ENCODE results near the gene TTLL6.

DNA sequence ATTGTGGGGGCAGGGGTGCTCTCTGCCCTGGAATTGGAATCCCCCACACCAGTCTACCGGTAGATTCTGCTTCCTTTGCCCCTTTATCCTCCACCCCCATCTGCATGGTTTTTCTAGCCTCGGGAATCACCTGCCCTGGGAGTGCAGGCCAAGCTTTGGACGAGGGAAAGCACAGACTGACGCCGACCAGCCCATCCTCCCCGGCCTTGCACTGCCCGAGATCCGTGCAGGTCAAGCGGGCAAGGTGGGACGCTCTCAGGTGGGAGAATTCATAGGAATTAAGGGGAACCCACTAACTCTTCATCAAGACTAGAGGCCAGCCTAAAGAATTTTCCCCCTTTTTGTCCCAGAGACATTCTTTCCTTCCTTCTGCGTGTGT, 78.6 kb downstream of the TTLL6 start:
- TF ChIP-seq, protein P1, sequence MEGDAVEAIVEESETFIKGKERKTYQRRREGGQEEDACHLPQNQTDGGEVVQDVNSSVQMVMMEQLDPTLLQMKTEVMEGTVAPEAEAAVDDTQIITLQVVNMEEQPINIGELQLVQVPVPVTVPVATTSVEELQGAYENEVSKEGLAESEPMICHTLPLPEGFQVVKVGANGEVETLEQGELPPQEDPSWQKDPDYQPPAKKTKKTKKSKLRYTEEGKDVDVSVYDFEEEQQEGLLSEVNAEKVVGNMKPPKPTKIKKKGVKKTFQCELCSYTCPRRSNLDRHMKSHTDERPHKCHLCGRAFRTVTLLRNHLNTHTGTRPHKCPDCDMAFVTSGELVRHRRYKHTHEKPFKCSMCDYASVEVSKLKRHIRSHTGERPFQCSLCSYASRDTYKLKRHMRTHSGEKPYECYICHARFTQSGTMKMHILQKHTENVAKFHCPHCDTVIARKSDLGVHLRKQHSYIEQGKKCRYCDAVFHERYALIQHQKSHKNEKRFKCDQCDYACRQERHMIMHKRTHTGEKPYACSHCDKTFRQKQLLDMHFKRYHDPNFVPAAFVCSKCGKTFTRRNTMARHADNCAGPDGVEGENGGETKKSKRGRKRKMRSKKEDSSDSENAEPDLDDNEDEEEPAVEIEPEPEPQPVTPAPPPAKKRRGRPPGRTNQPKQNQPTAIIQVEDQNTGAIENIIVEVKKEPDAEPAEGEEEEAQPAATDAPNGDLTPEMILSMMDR (IDR thresholded peaks at IDR 0.05; ENCODE audit: low read depth, low read length, missing input control): no peak
- TF ChIP-seq, protein P2, sequence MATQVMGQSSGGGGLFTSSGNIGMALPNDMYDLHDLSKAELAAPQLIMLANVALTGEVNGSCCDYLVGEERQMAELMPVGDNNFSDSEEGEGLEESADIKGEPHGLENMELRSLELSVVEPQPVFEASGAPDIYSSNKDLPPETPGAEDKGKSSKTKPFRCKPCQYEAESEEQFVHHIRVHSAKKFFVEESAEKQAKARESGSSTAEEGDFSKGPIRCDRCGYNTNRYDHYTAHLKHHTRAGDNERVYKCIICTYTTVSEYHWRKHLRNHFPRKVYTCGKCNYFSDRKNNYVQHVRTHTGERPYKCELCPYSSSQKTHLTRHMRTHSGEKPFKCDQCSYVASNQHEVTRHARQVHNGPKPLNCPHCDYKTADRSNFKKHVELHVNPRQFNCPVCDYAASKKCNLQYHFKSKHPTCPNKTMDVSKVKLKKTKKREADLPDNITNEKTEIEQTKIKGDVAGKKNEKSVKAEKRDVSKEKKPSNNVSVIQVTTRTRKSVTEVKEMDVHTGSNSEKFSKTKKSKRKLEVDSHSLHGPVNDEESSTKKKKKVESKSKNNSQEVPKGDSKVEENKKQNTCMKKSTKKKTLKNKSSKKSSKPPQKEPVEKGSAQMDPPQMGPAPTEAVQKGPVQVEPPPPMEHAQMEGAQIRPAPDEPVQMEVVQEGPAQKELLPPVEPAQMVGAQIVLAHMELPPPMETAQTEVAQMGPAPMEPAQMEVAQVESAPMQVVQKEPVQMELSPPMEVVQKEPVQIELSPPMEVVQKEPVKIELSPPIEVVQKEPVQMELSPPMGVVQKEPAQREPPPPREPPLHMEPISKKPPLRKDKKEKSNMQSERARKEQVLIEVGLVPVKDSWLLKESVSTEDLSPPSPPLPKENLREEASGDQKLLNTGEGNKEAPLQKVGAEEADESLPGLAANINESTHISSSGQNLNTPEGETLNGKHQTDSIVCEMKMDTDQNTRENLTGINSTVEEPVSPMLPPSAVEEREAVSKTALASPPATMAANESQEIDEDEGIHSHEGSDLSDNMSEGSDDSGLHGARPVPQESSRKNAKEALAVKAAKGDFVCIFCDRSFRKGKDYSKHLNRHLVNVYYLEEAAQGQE (IDR thresholded peaks at IDR 0.05): no peak
